Superior temporal gyrus (tissue), 1 donor: Measurements from ENCODE around the gene ANKRD16.
"Not testable (repeated sequence)": the region's sequence is repeated elsewhere in the genome, so short reads cannot be mapped to it uniquely, and the experiment has no call there.

Experiments used
- DNase-seq: peaks from one replicate; pipeline ENCODE4 v3.0.0-alpha.2; 2016; ENCODE audit errors: extremely low spot score

ANKRD16 gene

GRCh38 chr10:5903563-5903962 is 13.9 kb upstream of the ANKRD16 start:
- DNase-seq, result no peak

DNA sequence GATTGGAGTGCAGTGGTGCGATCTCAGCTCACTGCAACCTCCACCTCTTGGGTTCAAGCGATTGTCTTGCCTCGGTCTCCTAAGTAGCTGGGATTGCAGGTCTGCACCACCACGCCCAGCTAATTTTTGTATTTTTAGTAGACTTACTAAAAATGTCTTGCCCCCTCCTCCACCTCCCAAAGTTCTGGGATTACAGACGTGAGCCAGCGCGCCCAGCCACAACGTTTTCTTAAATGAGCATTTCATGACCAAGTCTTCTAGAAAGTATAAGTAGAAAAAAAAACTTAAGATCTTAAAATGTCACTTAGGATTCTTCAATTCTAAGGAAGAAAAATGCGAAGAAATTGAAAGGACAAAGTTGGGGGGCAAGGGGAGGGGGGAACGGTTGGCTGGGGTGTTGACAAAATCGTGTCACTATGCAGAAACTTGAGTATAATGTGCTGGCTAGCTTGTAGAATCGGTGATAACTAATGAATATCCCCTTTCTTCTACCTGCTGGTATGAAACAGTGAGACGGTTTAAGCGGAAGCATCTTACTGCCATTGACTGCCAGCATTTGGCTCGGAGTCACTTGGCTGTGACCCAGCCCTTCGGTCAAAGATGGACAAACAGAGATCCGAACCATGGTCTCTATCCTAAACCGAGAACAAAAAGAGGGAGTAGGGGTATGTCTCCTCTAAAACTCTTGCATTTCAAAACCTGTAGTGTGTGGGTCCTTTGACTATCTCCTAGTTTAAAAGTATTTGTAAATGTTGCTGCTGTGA is 13.0 kb upstream of the ANKRD16 start:
- no peak for DNase-seq

DNA sequence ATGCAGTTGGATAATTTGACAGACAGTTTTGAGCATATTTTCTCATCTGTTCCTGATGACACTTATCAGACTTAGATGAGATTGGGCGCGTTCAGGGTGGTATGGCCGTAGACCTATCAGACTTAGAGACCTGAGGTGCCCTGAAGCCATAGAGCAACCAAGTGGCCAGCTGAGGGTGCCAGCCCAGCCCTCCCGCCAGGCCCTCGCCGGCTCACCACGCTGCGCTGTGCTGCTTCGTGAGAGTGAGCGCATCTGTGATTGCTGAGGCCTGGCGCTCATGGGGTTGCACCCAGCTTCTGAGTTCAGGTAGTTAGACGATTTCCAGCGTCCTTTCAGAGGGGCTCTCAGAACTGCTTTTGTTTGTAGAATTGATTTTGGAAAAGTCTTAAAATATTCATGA is 10.6 kb upstream of the ANKRD16 start:
- DNase-seq, result no peak

GRCh38 chr10:5898163-5898562 is 8.5 kb upstream of the ANKRD16 start:
- DNase-seq, result no peak

- DNase-seq, result no peak
Observed at GRCh38 chr10:5897504-5897903, 7.8 kb upstream of the ANKRD16 start.

GRCh38 chr10:5897053-5897340 is 7.3 kb upstream of the ANKRD16 start:
- no peak for DNase-seq

DNA sequence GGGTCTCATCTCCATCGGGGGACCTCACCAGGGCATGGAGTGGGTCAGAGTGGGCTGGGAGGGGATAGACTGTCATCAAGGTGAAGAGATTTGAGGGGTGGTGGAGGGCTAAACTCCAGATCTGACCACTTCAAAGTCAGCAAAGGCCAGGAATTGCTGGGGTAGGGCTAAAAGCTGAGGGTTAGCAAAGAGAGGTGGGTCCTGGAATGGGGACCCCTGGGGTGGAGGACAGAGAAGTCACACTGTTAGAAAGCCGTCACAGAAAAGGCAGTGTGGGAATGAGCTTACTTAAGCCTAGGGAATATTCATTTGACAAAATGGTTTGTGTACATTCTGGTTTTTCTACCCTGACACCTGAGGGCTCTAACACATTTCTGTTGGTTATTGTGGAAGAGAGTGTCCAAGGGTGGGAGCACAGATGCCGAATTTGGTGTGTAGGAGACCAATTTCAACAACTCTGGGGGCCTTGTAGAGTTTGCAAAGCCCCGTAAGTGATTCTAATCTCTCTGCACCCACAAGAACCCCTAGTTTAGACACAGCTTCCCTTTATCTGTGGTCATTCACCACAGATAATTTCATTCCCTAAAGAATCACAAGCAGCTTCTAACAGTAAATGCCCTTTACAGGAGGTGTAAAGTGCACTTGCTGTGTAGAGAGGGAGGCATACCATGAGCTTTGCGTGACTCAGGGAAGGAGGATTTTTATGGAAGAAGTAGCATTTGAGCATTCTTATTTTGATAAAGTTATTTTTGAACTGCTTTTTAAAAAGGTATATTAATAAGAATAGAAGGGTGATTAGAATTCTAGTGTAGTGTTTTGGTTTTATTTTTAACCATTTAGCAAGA is 6.7 kb upstream of the ANKRD16 start:
- no peak for DNase-seq

- DNase-seq, result no peak
Observed at GRCh38 chr10:5895804-5896203, 6.1 kb upstream of the ANKRD16 start.

DNA sequence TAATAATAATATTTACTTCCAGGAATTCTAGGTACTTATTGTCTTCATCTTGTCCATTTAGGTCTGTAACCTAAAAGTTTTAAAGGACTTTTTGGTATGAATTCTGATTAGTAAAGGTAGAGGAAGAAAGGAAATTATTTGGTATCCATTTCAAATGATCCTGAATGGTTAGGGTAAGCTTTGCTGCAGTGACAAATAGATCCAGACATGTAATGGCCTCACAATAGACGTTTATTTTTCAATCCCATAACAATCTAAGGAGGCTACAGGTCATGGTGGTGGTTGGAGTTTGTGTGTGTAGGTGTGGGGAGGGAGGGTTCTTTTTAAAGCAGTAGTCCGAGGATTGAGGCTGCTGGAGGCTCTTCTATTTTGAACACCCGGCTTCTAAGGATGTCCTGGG is 5.7 kb upstream of the ANKRD16 start:
- DNase-seq, result no peak

- DNase-seq, result no peak
Observed at GRCh38 chr10:5894873-5895272, 5.2 kb upstream of the ANKRD16 start.

- no peak for DNase-seq
Observed at GRCh38 chr10:5894403-5894802, 4.7 kb upstream of the ANKRD16 start.

DNA sequence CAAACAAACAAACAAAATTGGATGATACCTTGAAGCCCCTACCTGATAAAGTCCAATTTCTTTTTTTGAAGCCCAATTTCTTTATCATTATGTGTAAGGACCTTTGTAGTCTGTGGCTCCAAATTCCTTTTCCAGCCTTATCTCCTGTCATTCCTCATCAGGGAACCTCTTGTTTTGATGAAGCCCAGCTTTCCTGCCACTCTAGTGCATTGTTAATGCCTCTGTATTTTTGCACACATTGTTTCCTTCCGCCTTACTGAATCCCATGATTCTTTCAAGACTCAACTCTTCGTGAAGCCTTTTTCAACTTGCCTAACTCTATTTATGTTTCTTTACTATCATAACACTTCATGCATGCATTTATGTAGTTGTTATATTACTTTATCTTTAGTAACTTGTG is 3.6 kb upstream of the ANKRD16 start:
- DNase-seq, result no peak

GRCh38 chr10:5892007-5892406 is 2.3 kb upstream of the ANKRD16 start:
- no peak for DNase-seq

DNA sequence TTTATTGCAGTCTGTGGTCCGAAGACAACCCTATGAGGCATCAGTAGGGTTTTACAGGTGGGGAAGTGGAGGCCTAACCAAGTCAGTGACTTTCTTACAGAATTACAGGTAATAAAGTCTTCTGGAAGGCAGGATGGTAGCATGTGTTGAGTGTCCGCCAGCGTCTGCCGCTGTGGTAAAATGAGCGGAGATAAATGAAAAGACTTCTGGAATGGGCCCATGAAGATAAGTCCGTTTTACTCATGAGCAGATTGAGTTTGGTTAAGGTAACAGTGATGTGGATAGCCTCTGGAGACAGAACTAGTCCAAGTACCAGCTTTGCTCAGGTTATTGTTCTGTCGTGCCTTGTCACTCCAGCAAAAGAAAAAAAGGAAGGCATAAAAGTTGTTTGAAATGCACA is 1.3 kb upstream of the ANKRD16 start:
- no peak for DNase-seq

DNA sequence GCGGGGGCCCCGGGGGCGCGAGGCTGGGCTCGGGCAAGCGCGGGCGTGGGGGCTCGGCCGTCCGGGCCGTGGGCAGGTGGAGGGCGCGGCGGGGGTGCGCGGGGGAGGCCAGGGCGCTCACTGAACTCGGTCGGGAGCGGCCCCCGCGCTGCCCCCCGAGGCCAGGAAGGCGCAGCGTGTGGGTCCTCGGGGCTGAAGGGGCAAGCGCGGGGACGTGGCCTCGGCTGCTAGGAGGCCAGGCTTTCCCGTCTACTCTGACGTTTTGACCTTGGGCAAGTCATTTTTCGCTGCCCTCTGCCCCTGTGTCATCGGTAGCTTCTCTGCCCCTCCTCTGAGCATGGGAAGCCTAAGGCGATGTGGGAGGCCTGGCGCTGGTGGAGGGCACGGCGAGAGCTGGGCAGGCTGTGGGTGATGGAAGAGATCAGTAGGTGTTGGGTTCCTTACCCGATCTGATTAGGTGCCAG is 791 bp upstream of the ANKRD16 start:
- no peak for DNase-seq

- no peak for DNase-seq
Observed at GRCh38 chr10:5888843-5889623, 660 bp downstream of the ANKRD16 start.

DNA sequence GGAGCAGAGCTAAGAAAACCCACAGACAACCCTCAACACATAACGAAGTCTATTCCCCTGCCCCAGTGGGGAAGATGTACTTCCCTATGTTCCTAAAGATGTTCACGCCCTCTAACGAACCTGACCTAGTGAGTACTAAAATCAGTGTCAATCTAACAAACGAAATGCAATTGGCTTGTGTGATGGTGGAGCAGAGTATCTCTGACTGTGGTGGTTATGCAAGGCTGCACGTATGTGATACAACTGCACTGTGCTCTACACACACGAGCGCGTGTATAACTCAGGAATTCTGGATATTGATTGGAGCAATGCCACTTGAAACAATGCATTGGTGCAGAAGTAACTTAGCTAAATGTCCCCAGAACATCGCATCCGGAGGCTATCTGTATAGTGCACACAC is 1.3 kb downstream of the ANKRD16 start:
- DNase-seq, result peak; percentile 40

DNA sequence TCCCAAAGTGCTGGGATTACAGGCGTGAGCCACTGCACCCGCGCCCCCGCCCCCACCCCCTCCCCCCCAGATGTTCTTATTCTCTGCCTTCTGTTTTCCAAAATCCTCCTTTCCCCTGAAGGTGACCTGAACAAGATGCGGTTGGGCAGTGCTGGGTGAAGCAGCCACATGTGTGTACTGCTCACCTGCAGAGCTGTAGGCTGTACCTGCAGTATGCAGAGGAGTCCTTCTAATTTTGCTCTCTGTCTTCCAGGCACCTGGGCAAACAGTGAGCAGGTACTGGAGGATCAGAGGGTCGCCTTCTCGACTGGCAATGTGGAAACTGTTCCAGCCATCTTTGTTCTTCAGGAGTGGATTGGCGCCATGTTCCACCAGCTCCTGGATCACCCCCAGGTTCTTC is 2.1 kb downstream of the ANKRD16 start:
- no peak for DNase-seq

GRCh38 chr10:5887029-5887428 is 2.7 kb downstream of the ANKRD16 start:
- DNase-seq, result no peak

DNA sequence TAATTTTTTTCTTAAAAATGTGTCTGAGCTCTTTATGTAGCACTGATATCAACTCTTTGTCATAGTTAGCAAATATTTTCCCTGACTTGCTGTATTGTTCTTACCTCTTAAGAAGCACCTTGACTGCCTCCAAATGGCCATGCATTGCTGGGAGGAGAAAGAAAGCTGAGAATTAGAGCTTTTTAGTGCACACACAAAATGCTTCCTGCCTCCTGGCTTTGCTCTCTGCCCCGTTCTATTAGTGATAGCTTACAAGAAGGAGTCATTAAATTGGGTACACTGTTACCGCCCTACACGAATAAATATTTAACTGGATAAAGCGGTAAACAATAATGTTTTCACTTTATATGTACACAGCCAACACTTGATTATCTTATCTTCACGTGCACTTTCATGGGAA is 4.1 kb downstream of the ANKRD16 start:
- no peak for DNase-seq

DNA sequence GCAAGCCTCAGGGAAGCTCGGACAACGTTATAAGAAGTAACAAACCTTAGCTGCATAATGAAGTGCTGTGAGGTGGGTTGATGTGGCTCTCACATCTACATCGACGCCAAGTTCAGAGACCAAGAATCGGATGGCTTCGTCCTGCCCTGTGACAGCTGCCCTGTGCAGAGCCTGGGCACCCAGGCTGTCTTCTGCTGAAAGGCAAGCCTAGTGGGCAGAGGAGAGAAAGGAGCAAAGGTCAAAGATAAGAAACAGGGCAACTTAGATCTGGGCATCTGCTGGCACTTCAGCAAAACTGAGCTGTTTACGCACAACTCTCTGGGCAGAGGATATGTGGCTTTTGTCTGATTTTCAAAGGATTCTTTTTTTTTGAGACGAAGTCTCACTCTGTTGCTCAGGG is 6.7 kb downstream of the ANKRD16 start:
- DNase-seq, result no peak

- not testable (repeated sequence) for DNase-seq
Observed at GRCh38 chr10:5877041-5877440, 12.7 kb downstream of the ANKRD16 start.
